ENCODE data around the gene UTS2B.

- no peak for TF ChIP-seq CTCF (IDR thresholded peaks at IDR 0.05)
- TF ChIP-seq SIN3A (IDR thresholded peaks at IDR 0.05; ENCODE audit: borderline replicate concordance, insufficient read depth, low read depth, low read length), result no peak
- TF ChIP-seq REST (IDR thresholded peaks at IDR 0.05; ENCODE audit: insufficient read depth in 1 of 2, low read depth in 2 of 2, low read length in 1 of 2), result no peak
These were observed 83.7 kb downstream of the UTS2B start for GRCh38 chr3:191246630-191247029.
